GM12865 (cell line): ENCODE results near the gene KAT7.

Experiments
- DNase-seq: peaks from one replicate; pipeline ENCODE4 v3.0.0; 2010; ENCODE audit warnings: low read depth
- H3K4me3 ChIP-seq: 2 replicates; pipeline ENCODE4 v1.5.1; 2011; ENCODE audit warnings: mild to moderate bottlenecking, low read depth, low read length, control low read depth
- TF ChIP-seq, protein P1 (sequence below): IDR thresholded peaks from 2 replicates; pipeline ENCODE4 v1.5.1; 2011; ENCODE audit warnings: low read length, control low read depth, low read depth, inconsistent platforms; ENCODE audit not compliant: insufficient read depth; ENCODE audit errors: missing control alignments

Gene KAT7

DNA sequence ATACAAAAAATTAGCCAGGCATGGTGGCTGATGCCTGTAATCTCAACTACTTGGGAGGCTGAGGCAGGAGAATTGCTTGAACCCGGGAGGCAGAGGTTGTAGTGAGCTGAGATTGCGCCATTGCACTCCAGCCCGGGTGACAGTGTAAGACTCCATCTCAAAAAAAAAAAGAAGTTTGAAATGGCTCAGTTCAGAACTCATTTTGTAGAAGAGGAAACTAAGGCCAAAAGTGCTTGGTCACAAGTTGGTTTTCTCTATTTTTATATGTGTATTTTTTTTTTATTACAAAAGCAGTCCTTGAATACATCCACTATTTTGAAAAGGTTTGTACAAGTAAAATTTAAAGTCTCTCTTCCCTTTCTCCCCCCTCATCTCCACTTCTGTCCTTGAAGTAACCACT, 53.9 kb downstream of the KAT7 start:
- no peak overlapping the region for H3K4me3 ChIP-seq
- DNase-seq: no peak
- TF ChIP-seq, protein P1, sequence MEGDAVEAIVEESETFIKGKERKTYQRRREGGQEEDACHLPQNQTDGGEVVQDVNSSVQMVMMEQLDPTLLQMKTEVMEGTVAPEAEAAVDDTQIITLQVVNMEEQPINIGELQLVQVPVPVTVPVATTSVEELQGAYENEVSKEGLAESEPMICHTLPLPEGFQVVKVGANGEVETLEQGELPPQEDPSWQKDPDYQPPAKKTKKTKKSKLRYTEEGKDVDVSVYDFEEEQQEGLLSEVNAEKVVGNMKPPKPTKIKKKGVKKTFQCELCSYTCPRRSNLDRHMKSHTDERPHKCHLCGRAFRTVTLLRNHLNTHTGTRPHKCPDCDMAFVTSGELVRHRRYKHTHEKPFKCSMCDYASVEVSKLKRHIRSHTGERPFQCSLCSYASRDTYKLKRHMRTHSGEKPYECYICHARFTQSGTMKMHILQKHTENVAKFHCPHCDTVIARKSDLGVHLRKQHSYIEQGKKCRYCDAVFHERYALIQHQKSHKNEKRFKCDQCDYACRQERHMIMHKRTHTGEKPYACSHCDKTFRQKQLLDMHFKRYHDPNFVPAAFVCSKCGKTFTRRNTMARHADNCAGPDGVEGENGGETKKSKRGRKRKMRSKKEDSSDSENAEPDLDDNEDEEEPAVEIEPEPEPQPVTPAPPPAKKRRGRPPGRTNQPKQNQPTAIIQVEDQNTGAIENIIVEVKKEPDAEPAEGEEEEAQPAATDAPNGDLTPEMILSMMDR: no peak

GRCh38 chr17:49842846-49843245, 54.4 kb downstream of the KAT7 start:
- TF ChIP-seq, protein P1: no peak
- no peak for DNase-seq
- H3K4me3 ChIP-seq: no peak overlapping the region

DNA sequence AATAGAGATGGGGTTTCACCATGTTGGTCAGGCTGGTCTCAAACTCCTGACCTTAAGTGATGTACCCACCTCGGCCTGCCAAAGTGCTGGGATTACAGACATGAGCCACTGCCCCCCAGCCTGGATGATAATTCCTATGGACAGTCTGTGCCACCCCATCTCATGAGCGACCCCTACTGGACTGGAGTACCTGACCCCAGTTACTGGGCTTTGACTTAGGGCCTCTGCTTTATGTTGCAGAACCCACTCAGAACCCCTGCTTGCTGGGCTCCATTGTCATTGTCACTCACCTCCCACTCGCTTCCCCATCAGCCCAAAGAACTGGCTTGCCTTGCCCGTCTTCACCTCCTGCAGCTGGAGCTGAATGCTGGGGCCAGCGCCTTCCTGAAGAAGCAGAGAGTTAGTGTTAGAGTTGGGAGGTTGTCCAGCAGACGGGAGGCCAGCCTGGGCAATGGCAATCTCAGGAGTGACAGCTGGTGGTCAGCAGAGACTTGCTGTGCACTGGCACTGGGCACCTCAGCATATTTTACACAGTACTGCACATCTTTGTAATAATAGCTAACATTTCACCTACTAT, 55.4 kb downstream of the KAT7 start:
- DNase-seq: peak; percentile 18
- H3K4me3 ChIP-seq: no peak overlapping the region

DNA sequence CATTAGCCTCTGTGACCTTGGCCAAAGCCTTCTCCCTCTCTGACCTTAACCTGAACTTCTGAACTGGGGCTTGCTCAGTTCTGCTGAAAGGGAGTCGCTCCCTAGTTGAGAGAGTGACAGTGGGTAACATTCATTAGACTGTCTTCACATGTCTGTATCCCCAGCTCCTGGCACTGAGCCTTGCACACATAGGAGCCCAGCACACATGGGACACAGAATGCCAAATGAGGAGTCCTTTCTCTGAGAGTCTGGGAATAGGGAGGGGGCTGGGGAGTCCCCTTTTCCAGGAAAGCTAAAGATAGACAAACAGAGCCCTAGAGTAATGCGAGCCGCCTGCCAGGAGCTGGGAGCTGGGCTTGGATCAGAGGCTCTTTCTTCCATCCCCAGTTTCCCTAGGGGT, 56.8 kb downstream of the KAT7 start:
- TF ChIP-seq, protein P1: no peak
- no peak overlapping the region for H3K4me3 ChIP-seq
- DNase-seq: no peak

More for the DNA sequence above, 55.4 kb downstream of the KAT7 start:
- TF ChIP-seq, protein P1: peak; percentile 44

DNA sequence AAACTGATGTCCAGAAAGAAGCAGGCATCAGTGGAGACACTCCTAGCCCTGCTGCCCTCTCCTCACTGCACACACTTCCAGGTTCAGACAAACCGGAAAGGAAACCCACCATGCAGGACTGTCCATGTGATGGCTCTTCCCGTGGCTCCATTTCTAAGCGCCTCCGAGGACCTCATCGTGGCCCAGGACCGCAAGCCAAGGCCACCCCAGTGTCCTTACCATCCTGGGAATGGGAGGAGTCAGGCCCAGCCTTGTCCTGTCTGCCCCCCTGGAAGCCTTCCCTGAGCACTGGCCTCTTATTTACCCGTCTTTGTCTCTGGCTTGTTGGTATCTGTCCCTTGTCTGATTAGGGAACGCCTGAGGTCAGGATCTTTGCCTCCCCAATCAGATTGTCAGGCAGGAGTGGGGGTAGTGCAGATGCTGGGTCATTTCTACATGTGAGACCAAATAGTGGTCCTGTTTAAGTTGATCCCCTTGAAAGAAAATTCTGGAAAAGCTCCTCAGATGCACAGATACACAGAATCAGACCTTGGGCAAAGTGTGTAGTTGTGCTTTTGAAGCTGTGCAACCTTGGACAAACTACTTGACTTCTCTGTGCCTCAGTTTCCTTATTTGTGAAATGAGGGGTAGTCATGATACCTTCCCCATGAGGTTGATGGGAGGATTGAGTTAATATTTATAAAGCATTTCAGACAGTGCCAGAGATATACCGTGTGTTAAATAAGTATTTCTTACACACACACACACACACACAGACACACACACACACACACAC, 58.6 kb downstream of the KAT7 start:
- TF ChIP-seq, protein P1: no peak
- DNase-seq: no peak
- H3K4me3 ChIP-seq: no peak overlapping the region

GRCh38 chr17:49848019-49848473, 59.6 kb downstream of the KAT7 start, which contains the start of gene TAC4:
TSS of gene TAC4 (minus strand) at chr17:49848069. CDS start at chr17:49848017, 52 bp downstream.
- no peak for DNase-seq
- no peak within 1 kb of the TSS for H3K4me3 ChIP-seq
- TF ChIP-seq, protein P1: no peak

GRCh38 chr17:49848739-49849138, 60.3 kb downstream of the KAT7 start:
- TF ChIP-seq, protein P1: no peak
- no peak overlapping the region for H3K4me3 ChIP-seq
- DNase-seq: no peak
